Vagina (tissue), 2 donors: ENCODE data around the gene SNPH. TPM values are rescaled to one million over a fixed set of nuclear protein-coding genes. Genes with fewer than 3 reads are reported as not detected.

ENCODE experiments used
- DNase-seq, 2 donors: peaks; one replicate each; pipeline ENCODE4 v3.0.0-alpha.2; 2017; ENCODE audit errors: extremely low spot score in 2 of 2
- H3K27ac ChIP-seq: fragments of 200-600 bp; sonication (generic); one replicate; pipeline ENCODE4 v1.5.1; 2019
- H3K27me3 ChIP-seq: fragments of 200-600 bp; sonication (generic); one replicate; pipeline ENCODE4 v1.5.1; 2019
- H3K36me3 ChIP-seq, 2 donors: fragments of 200-600 bp; sonication (generic); one replicate each; pipeline ENCODE4 v1.5.1; 2017 to 2019
- H3K4me1 ChIP-seq: fragments of 200-600 bp; sonication (generic); one replicate; pipeline ENCODE4 v1.5.1; 2019
- H3K4me3 ChIP-seq, 2 donors: fragments of 200-600 bp; sonication (generic); 1 replicate in 1 of 2; 2 replicates in 1 of 2; pipeline ENCODE4 v1.5.1; 2016 to 2019
- H3K9me3 ChIP-seq: fragments of 200-600 bp; sonication (generic); one replicate; pipeline ENCODE4 v1.5.1; 2019
- POLR2A ChIP-seq, 2 donors: fragments of 450-650 bp; IDR thresholded peaks; one replicate each; pipeline ENCODE4 v1.6.1; 2017; ENCODE audit warnings: antibody characterized with exemption in 2 of 2, mild to moderate bottlenecking in 2 of 2, moderate library complexity in 2 of 2
- POLR2AphosphoS5 ChIP-seq, 2 donors: sonication (generic); formaldehyde crosslinking; IDR thresholded peaks; one replicate each; pipeline ENCODE4 v1.9.0; 2017; ENCODE audit warnings: antibody characterized with exemption in 2 of 2, mild to moderate bottlenecking in 2 of 2, low read depth in 1 of 2; ENCODE audit not compliant: insufficient read depth in 1 of 2
- intact Hi-C: fragments of 100-400 bp; cut with DNase I; formaldehyde crosslinking; loops from one replicate; pipeline ENCODE4 v1.15.1; 2023
- total RNA-seq: library from RNA; depleted of rRNA; stranded (reverse); fragments of >200 nt; gene quantifications from one replicate; pipeline ENCODE4 v1.2.3, GENCODE V29; 2016
- TF ChIP-seq, protein P1 (sequence below), 3 experiments: fragments of 450-650 bp in 2 of 3; fragments of 200-600 bp in 1 of 3; sonication (generic) in 1 of 3; IDR thresholded peaks; one replicate each; pipeline ENCODE4 v1.5.1; 2017 to 2019; ENCODE audit warnings: antibody characterized with exemption in 3 of 3, mild to moderate bottlenecking in 2 of 3, moderate library complexity in 2 of 3

The SNPH gene
- total RNA-seq, 1 donor from 2014 or later: 6.4 TPM

DNA sequence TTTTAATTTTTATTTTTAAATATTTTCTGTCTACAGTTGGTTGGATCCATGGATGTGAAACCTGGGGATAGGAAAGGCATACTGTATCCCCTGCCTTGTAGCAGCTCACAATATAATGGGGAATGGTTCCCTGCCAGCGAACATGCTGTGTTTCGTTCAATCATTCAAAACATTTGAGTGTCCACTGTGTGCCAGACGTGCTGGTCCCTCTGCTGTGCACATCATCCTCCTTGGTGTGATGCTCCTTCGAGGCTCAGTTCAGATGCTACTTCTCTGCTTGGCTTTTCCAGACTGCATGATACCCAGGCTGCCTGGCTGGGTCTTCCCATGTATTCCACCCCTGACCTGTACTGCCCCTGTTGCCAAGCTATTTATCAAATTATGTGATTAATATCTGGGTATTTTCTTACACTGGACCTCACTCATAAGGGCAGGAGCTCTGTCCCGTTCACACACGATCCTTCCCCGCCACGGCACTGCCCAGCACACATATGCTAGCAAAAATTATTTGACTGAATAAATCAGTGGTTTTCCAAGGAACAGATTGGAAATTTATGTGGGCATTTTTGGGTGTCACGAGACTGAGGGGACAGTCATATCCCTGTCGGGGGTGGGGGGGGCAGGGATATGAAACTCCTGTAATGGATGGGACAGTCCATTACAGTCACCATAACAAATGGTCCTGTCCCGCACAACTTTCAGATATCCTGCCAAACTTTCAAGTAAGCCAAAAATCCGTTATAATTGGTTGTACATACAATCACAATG is 57.9 kb downstream of the SNPH start:
- H3K27ac ChIP-seq: peak overlapping the region; percentile 72
- peaks cover 40% of the 10 kb centered on the region for H3K4me1 ChIP-seq
- TF ChIP-seq POLR2A (IDR thresholded peaks at IDR 0.05) (no peak), POLR2AphosphoS5 (IDR thresholded peaks at IDR 0.05; ENCODE audit: insufficient read depth in 1 of 2, low read depth in 1 of 2) (no peak)
- TF ChIP-seq, protein P1, sequence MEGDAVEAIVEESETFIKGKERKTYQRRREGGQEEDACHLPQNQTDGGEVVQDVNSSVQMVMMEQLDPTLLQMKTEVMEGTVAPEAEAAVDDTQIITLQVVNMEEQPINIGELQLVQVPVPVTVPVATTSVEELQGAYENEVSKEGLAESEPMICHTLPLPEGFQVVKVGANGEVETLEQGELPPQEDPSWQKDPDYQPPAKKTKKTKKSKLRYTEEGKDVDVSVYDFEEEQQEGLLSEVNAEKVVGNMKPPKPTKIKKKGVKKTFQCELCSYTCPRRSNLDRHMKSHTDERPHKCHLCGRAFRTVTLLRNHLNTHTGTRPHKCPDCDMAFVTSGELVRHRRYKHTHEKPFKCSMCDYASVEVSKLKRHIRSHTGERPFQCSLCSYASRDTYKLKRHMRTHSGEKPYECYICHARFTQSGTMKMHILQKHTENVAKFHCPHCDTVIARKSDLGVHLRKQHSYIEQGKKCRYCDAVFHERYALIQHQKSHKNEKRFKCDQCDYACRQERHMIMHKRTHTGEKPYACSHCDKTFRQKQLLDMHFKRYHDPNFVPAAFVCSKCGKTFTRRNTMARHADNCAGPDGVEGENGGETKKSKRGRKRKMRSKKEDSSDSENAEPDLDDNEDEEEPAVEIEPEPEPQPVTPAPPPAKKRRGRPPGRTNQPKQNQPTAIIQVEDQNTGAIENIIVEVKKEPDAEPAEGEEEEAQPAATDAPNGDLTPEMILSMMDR (IDR thresholded peaks at IDR 0.05): no peak
- peak in 1 of 2 donors; percentile 28 for DNase-seq
- H3K9me3 ChIP-seq: no peaks in the 10 kb centered on the region
- H3K36me3 ChIP-seq: no peaks in the 10 kb centered on the region
- intact Hi-C loops: loop anchor here (5.0 kb wide), 1 partner anchor 68 kb away; the partner anchor contains the start of gene FKBP1A
- no peak overlapping the region for H3K4me3 ChIP-seq
- no peaks in the 10 kb centered on the region for H3K27me3 ChIP-seq

GRCh38 chr20:1324598-1325172 is 58.6 kb downstream of the SNPH start:
- peaks cover 46% of the 10 kb centered on the region for H3K4me1 ChIP-seq
- no peaks in the 10 kb centered on the region for H3K36me3 ChIP-seq
- TF ChIP-seq POLR2A (IDR thresholded peaks at IDR 0.05) (no peak), POLR2AphosphoS5 (IDR thresholded peaks at IDR 0.05; ENCODE audit: insufficient read depth in 1 of 2, low read depth in 1 of 2) (no peak)
- TF ChIP-seq, protein P1 (IDR thresholded peaks at IDR 0.05): no peak
- H3K9me3 ChIP-seq: no peaks in the 10 kb centered on the region
- peak in 1 of 2 donors; percentile 87 for DNase-seq
- intact Hi-C loops: loop anchor here (5.0 kb wide), 1 partner anchor 68 kb away; the partner anchor contains the start of gene FKBP1A
- H3K27me3 ChIP-seq: no peaks in the 10 kb centered on the region
- peak overlapping the region; percentile 100 for H3K27ac ChIP-seq
- H3K4me3 ChIP-seq: peak overlapping the region; percentile 85 to 90

DNA sequence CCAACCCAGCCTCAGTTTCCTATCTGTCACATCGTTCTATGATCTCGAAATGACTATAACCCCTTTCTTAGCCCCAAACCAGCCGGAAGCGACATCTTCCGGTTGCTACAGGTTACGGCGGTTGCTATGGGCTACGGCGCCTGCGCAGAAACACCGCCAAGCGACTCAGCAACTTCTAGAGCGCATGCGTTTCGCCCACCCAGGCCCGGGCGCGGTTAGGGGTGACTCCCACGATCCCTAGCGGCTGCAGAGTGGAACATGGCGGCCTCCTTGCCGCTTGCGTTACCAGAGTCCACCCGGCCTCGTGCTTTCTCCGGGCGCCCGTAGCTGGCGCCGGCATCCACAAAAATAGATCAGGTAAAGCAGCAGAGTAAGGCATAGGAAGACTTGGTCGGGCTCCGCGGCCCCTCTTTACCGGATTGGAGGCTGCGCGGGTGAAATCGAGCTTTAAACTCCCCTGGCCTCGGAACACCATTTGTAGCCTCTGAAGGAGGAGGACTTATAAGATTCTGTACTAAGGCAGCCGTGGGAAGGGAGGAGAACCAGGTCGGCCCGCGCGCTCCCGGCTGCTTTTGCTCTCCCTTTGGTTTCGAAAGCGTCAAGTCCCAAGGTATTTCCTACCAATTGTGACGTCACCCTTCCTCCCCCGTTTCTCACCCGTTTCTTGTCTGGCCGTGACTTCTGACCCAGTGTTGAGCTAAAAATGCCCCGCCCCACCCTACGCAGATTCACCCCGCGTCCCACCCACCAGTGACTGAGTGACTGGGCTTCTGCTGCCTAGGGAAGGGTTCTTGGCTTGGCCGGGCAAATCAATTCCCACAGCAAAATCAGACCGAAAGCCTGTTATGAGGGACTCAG is 59.3 kb downstream of the SNPH start:
- TF ChIP-seq, protein P1 (IDR thresholded peaks at IDR 0.05): peak in 2 of 3 experiments; percentile 23 to 42
- TF ChIP-seq POLR2A (IDR thresholded peaks at IDR 0.05) (peak in 1 of 2 donors; percentile 69), POLR2AphosphoS5 (IDR thresholded peaks at IDR 0.05; ENCODE audit: insufficient read depth in 1 of 2, low read depth in 1 of 2) (peak; percentile 94 to 99)
- H3K27me3 ChIP-seq: no peaks in the 10 kb centered on the region
- intact Hi-C loops: no loop called here
- peak overlapping the region; percentile 100 for H3K27ac ChIP-seq
- no peaks in the 10 kb centered on the region for H3K9me3 ChIP-seq
- peak overlapping the region; percentile 85 to 90 for H3K4me3 ChIP-seq
- no peaks in the 10 kb centered on the region for H3K36me3 ChIP-seq
- H3K4me1 ChIP-seq: peaks cover 52% of the 10 kb centered on the region
- peak; percentile 97 to 98 for DNase-seq

DNA sequence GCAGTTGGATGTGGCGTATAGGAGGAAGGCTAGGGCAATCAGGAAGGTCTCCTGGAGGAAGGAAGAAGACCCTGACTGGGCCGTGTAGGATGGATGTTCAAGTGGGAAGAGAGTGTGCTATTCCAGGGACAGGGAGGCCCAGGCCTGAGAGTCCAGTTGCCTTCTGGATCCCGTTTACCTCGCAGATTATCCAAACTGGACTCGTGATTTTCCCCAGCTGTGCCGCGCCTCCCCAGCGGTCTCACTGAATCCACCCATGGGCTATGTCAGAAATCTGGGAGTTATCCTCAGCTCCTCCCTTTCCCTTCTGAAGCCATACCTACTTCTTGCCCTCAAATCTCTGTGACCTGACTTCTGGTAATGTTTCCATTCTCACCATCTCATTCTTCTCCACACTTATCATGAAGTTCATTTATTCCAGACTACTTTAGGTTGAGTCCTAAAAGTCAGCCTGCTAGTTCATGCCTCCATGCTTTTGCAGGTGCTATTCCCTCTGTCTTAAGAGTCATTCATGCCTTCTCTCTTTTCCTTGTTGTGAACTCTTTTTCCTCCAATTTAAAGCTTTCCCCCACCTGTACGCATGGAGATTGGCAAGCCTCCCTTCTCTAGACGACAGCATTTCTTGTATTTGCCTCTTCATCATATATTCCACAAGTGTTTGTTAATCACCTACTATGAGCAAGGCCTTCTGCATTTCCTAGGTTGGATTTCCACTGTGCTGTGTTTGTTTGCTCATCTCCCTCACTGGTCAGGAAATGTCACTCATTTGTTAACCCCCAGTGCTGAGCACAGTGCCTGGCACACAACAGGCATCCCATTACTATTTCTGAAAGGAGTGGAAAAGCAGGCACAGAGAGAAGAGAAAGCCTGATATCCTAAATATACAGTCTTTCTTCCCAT is 60.2 kb downstream of the SNPH start:
- H3K4me3 ChIP-seq: peak overlapping the region; percentile 85 to 90
- peaks cover 61% of the 10 kb centered on the region for H3K4me1 ChIP-seq
- intact Hi-C loops: no loop called here
- no peaks in the 10 kb centered on the region for H3K9me3 ChIP-seq
- TF ChIP-seq POLR2A (IDR thresholded peaks at IDR 0.05) (no peak), POLR2AphosphoS5 (IDR thresholded peaks at IDR 0.05; ENCODE audit: insufficient read depth in 1 of 2, low read depth in 1 of 2) (no peak)
- TF ChIP-seq, protein P1 (IDR thresholded peaks at IDR 0.05): no peak
- H3K27ac ChIP-seq: peak overlapping the region; percentile 100
- H3K36me3 ChIP-seq: no peaks in the 10 kb centered on the region
- peak; percentile 72 to 84 for DNase-seq
- H3K27me3 ChIP-seq: no peaks in the 10 kb centered on the region
